H1 (cell line): ENCODE data around the gene AP2A1.

Experiments used
- EP300 ChIP-seq, 2 experiments: IDR thresholded peaks; 1 replicate in 1 of 2; 2 replicates in 1 of 2; pipeline ENCODE4 v1.6.1; 2011 to 2012; ENCODE audit warnings: low read depth in 2 of 2, low read length in 2 of 2, mild to moderate bottlenecking in 2 of 2, borderline replicate concordance in 1 of 2, inconsistent platforms in 1 of 2, moderate library complexity in 1 of 2
- EZH2 ChIP-seq: fragments of 200-600 bp; sonication (generic); IDR thresholded peaks from 2 replicates; pipeline ENCODE4 v1.7.1; 2012; ENCODE audit warnings: low read depth, mild to moderate bottlenecking, moderate library complexity, low read length, inconsistent platforms; ENCODE audit not compliant: severe bottlenecking

GRCh38 chr19:49837009-49837310 is 70.2 kb downstream of the AP2A1 start:
- TF ChIP-seq EP300 (IDR thresholded peaks at IDR 0.05; ENCODE audit: borderline replicate concordance in 1 of 2, low read depth in 2 of 2, low read length in 2 of 2) (no peak), EZH2 (no peak)
